Chondrocyte (in vitro differentiated cells): ENCODE data around the gene SDF2L1. TPM values are rescaled to one million over a fixed set of nuclear protein-coding genes. Genes with fewer than 3 reads are reported as not detected.

Experiments
- DNase-seq: peaks from one replicate; pipeline ENCODE4 v3.0.0; 2021; ENCODE audit warnings: mixed read lengths, low spot score
- H3K27ac Mint-ChIP-seq: one replicate; pipeline ENCODE4 v1.8.0; 2021; ENCODE audit warnings: mild to moderate bottlenecking, moderate library complexity, mixed read lengths; ENCODE audit not compliant: unreplicated experiment
- H3K27me3 Mint-ChIP-seq: 2 replicates; pipeline ENCODE4 v1.8.0; 2021; ENCODE audit warnings: low read depth, mixed read lengths
- H3K36me3 Mint-ChIP-seq: 2 replicates; pipeline ENCODE4 v1.8.0; 2021; ENCODE audit warnings: low read depth, mixed read lengths
- H3K4me1 Mint-ChIP-seq: 2 replicates; pipeline ENCODE4 v1.8.0; 2021; ENCODE audit warnings: low read depth, mild to moderate bottlenecking, mixed read lengths
- H3K4me3 Mint-ChIP-seq: one replicate; pipeline ENCODE4 v1.8.0; 2021; ENCODE audit warnings: mild to moderate bottlenecking, moderate library complexity, mixed read lengths; ENCODE audit not compliant: unreplicated experiment
- H3K9me3 Mint-ChIP-seq: 2 replicates; pipeline ENCODE4 v1.8.0; 2021; ENCODE audit warnings: low read depth, mixed read lengths
- total RNA-seq: library from RNA; stranded (reverse); gene quantifications from 3 replicates; pipeline ENCODE4 v1.2.1, GENCODE V29; 2021
- TF ChIP-seq, protein P1 (sequence below): fragments of 200-600 bp; sonication (generic); IDR thresholded peaks from 2 replicates; pipeline ENCODE4 v1.5.0; 2021; ENCODE audit warnings: antibody characterized with exemption, mild to moderate bottlenecking, moderate library complexity

Gene SDF2L1
- total RNA-seq, 1 donor from 2014 or later = 26.0 TPM

DNA sequence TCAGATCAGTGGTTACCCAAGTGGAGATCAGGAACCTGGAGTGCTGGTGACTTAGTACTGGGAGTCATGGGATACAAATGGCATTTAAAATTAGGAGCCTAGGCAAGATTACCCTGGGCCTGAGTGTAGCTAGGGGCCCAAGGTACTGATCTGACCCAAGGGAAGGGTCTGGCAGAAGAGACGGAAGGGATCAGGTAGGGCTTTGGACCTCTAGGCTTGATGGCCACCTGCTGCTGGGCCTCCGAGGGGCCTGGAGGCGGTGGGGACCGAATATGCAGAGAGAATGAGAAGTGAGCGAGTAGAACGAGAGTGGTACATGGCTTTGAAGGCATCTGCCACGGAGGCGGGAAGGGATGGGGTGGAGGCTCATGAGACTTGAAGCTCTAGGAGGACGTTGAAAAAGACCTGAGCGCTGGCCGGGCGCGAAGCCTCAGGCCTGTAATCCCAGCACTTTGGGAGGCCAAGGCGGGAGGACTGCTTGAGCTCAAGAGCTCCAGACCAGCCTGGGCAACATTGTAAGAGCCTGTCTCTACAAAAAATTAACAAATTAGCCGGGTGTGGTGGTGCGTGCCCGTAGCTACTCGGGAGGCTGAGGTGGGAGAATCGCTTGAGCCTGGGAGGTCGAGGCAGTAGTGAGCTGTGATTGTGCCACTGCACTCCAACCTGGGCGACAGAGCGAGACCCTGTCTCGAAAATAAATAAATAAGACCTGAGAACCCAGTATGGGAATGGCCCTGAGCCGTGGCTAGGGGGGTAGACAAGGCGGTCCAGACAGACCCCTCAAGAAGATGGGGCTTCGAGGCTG is 23.1 kb downstream of the SDF2L1 start:
- TF ChIP-seq, protein P1, sequence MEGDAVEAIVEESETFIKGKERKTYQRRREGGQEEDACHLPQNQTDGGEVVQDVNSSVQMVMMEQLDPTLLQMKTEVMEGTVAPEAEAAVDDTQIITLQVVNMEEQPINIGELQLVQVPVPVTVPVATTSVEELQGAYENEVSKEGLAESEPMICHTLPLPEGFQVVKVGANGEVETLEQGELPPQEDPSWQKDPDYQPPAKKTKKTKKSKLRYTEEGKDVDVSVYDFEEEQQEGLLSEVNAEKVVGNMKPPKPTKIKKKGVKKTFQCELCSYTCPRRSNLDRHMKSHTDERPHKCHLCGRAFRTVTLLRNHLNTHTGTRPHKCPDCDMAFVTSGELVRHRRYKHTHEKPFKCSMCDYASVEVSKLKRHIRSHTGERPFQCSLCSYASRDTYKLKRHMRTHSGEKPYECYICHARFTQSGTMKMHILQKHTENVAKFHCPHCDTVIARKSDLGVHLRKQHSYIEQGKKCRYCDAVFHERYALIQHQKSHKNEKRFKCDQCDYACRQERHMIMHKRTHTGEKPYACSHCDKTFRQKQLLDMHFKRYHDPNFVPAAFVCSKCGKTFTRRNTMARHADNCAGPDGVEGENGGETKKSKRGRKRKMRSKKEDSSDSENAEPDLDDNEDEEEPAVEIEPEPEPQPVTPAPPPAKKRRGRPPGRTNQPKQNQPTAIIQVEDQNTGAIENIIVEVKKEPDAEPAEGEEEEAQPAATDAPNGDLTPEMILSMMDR = no peak
- no peak for DNase-seq
- H3K4me3 Mint-ChIP-seq = peak overlapping the region; percentile 96
- H3K36me3 Mint-ChIP-seq = no peaks in the 10 kb centered on the region
- H3K4me1 Mint-ChIP-seq = peaks cover 20% of the 10 kb centered on the region
- H3K27ac Mint-ChIP-seq = peak overlapping the region; percentile 95
- H3K9me3 Mint-ChIP-seq = no peaks in the 10 kb centered on the region
- H3K27me3 Mint-ChIP-seq = no peaks in the 10 kb centered on the region

DNA sequence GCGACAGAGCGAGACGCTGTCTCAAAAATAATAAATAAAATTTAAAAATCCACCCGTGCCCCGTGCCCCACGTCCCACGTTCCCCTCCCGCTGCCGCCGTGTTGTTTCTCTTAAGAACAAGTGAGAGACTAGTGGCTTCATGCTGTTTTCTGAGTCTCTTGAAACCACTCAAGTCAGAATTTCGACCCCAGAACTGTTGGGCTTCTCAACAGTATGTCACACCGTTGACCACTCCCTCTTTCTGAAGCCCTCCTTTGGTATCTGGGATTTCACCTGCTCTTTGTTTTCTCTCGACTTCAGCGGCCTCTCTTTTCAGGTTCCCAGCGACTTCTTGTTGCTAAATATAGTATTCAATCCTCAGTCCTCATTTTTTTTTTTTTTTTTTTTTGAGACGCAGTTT is 24.7 kb downstream of the SDF2L1 start:
- H3K36me3 Mint-ChIP-seq = peaks cover 2% of the 10 kb centered on the region

DNA sequence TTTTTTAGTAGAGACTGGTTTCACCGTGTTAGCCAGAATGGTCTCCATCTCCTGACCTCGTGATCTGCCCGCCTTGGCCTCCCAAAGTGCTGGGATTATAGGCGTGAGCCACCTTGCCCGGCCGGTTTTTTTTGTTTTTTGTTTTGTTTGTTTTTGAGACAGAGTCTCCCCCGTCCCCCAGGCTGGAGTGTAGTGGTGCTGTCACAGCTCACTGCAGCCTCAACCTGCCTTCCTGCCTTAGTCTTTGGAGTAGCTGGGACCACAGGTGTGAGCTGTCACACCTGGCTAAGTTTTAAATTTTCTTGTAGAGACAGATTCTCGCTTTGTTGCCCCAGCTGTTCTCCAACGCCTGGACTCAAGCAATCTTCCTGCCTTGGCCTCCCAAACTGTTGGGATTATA is 26.9 kb downstream of the SDF2L1 start:
- Mint-ChIP-seq H3K4me1 (peaks cover 20% of the 10 kb centered on the region), H3K27me3 (no peaks in the 10 kb centered on the region), H3K27ac (peak overlapping the region; percentile 8), H3K4me3 (no peak overlapping the region), H3K9me3 (no peaks in the 10 kb centered on the region), H3K36me3 (peaks cover 13% of the 10 kb centered on the region)
- no peak for DNase-seq
- TF ChIP-seq, protein P1 = no peak

More for the DNA sequence above, 24.7 kb downstream of the SDF2L1 start:
- Mint-ChIP-seq H3K4me1 (peaks cover 20% of the 10 kb centered on the region), H3K9me3 (no peaks in the 10 kb centered on the region), H3K4me3 (peak overlapping the region; percentile 96), H3K27ac (peak overlapping the region; percentile 69), H3K27me3 (no peaks in the 10 kb centered on the region)
- no peak for DNase-seq
- TF ChIP-seq, protein P1 = no peak

- no peaks in the 10 kb centered on the region for H3K27me3 Mint-ChIP-seq
- H3K36me3 Mint-ChIP-seq = peaks cover 20% of the 10 kb centered on the region
- H3K4me3 Mint-ChIP-seq = no peak overlapping the region
- TF ChIP-seq, protein P1 = no peak
- no peaks in the 10 kb centered on the region for H3K9me3 Mint-ChIP-seq
- no peak overlapping the region for H3K27ac Mint-ChIP-seq
- DNase-seq = no peak
- H3K4me1 Mint-ChIP-seq = peaks cover 6% of the 10 kb centered on the region
Measured at GRCh38 chr22:21672107-21672629, 30.1 kb downstream of the SDF2L1 start.

DNA sequence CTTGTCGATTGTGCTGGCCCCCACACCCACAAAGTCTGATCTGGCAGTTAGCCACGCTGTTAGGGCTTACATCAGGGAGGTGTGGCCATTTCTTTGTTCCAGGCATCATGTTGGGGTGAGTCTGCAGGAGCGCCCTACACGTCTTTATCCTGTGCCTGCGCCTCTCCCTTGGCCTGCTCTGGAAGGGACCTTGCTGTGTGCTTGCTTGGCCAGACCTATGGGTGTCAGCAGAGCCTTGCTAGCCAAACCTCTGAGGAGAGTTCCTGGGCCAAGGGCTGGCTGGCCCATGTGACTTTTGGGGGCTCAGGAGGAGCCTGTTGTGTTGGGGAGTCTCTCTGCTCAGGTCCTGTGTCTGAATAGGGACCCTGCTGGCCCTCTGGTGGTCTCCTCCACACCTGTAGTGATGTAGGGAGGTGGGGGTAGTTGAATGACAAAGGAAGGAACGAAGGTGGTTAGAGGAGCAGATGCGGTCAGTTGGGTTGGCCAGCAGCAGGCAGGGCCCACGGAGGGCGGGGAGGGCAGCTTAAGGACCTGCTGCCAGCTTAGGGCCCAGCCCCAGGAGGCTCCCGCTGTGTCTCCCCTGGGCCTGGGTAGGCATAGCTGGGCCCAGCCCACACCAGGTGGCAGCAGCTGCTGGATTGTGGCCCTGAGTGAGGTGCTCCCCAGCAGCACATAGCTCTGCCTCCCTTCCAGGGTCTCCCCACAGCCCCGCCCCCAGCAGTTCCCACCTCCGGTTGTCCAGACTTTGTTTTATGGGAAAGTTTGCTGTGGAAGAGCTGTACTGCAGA is 31.6 kb downstream of the SDF2L1 start:
- Mint-ChIP-seq H3K9me3 (no peaks in the 10 kb centered on the region), H3K36me3 (peaks cover 22% of the 10 kb centered on the region), H3K27me3 (no peaks in the 10 kb centered on the region), H3K4me1 (no peaks in the 10 kb centered on the region), H3K27ac (no peak overlapping the region), H3K4me3 (no peak overlapping the region)
- no peak for DNase-seq
- TF ChIP-seq, protein P1 = no peak
